Cardiac fibroblast (primary cell): Measurements from ENCODE around the gene DRG1.
"Not testable (repeated sequence)": the region's sequence is repeated elsewhere in the genome, so short reads cannot be mapped to it uniquely, and the experiment has no call there.

ENCODE experiments used
- DNase-seq, 2 donors: peaks; one replicate each; pipeline versions ENCODE4 v3.0.0 to v3.0.0-alpha.2; 2010; ENCODE audit warnings: low read depth in 2 of 2
- H3K4me3 ChIP-seq, 2 donors: replicated peaks in 1 of 2; 1 replicate in 1 of 2; 2 replicates in 1 of 2; pipeline ENCODE4 v1.5.1; 2011; ENCODE audit warnings: low read depth in 2 of 2, low read length in 2 of 2, mild to moderate bottlenecking in 2 of 2, moderate library complexity in 1 of 2
- TF ChIP-seq, protein P1 (sequence below): IDR thresholded peaks from one replicate; pipeline ENCODE4 v1.5.1; 2011; ENCODE audit warnings: low read depth, mild to moderate bottlenecking, low read length, inconsistent platforms

Gene DRG1

DNA sequence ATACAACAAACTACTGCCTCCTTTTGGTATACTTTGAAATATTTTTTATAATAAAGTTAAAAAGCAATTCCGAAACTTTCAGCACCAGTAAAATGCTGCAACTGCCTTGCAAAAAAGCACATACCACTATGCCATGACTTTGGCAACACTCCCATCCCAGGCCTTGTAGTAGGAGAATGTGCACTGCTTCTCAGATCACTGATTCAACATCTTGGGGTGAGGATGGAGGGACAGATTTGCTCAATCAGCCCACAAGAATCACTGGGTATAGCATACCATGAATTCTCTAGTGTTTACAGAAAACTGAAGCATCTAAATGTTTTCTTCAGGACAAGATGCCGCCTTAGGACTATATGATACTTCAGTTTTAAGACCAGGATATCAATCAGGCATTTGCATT lies 75.3 kb downstream of the DRG1 start:
- TF ChIP-seq, protein P1, sequence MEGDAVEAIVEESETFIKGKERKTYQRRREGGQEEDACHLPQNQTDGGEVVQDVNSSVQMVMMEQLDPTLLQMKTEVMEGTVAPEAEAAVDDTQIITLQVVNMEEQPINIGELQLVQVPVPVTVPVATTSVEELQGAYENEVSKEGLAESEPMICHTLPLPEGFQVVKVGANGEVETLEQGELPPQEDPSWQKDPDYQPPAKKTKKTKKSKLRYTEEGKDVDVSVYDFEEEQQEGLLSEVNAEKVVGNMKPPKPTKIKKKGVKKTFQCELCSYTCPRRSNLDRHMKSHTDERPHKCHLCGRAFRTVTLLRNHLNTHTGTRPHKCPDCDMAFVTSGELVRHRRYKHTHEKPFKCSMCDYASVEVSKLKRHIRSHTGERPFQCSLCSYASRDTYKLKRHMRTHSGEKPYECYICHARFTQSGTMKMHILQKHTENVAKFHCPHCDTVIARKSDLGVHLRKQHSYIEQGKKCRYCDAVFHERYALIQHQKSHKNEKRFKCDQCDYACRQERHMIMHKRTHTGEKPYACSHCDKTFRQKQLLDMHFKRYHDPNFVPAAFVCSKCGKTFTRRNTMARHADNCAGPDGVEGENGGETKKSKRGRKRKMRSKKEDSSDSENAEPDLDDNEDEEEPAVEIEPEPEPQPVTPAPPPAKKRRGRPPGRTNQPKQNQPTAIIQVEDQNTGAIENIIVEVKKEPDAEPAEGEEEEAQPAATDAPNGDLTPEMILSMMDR = no peak
- H3K4me3 ChIP-seq = no peak overlapping the region
- DNase-seq = peak; percentile 79 to 82

- no peak for DNase-seq
- TF ChIP-seq, protein P1 = no peak
- no peak overlapping the region for H3K4me3 ChIP-seq
Observed at GRCh38 chr22:31475800-31476199, 76.4 kb downstream of the DRG1 start.

- DNase-seq = no peak
- TF ChIP-seq, protein P1 = no peak
- no peak overlapping the region for H3K4me3 ChIP-seq
Observed at GRCh38 chr22:31477329-31477728, 77.9 kb downstream of the DRG1 start.

GRCh38 chr22:31481129-31481528 lies 81.7 kb downstream of the DRG1 start:
- TF ChIP-seq, protein P1 = no peak
- DNase-seq = no peak

DNA sequence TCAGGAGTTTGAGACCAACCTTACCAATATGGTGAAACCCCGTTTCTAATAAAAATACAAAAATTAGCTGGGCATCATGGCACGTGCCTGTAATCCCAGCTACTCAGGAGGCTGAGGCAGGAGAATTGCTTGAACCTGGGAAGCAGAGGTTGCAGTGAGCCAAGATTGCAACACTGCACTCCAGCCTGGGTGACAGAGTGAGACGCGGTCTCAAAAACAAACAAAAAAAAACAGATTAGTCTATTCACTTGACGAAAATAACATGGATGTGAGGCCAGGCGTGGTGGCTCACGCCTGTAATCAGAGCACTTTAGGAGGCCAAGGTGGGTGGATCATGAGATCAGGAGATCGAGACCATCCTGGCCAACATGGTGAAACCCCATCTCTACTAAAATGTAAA lies 83.1 kb downstream of the DRG1 start:
- not testable (repeated sequence) for H3K4me3 ChIP-seq, DNase-seq

More at GRCh38 chr22:31481129-31481528, 81.7 kb downstream of the DRG1 start:
- H3K4me3 ChIP-seq = no peak overlapping the region
